Neural cell (in vitro differentiated cells): ENCODE data around the gene PAQR3. TPM values are rescaled to one million over a fixed set of nuclear protein-coding genes. Genes with fewer than 3 reads are reported as not detected.

ENCODE experiments used
- H2AFZ ChIP-seq: fragments of 200-600, 300-800 bp; sonication (generic), shearing (Covaris generic); 2 replicates; pipeline ENCODE4 v1.6.0; 2014; ENCODE audit warnings: low read depth, mild to moderate bottlenecking, antibody characterized with exemption, low read length, moderate library complexity
- H3F3A ChIP-seq: fragments of 200-600 bp; shearing (Covaris generic); 2 replicates; pipeline ENCODE4 v1.6.1; 2016; ENCODE audit warnings: mild to moderate bottlenecking, moderate library complexity, mixed read lengths, antibody characterized with exemption, low read length; ENCODE audit not compliant: insufficient read depth, poor library complexity, severe bottlenecking
- H3K27ac ChIP-seq: fragments of 200-600, 300-800 bp; sonication (generic), shearing (Covaris generic); 2 replicates; pipeline ENCODE4 v1.5.1; 2014; ENCODE audit warnings: mild to moderate bottlenecking, low read length, moderate library complexity
- H3K27me3 ChIP-seq: fragments of 300-800, 200-600 bp; sonication (generic), shearing (Covaris generic); 2 replicates; pipeline ENCODE4 v1.6.0; 2014; ENCODE audit warnings: mild to moderate bottlenecking, low read depth, low read length, moderate library complexity; ENCODE audit not compliant: insufficient read depth
- H3K36me3 ChIP-seq: fragments of 300-800, 200-600 bp; sonication (generic), shearing (Covaris generic); 2 replicates; pipeline ENCODE4 v1.5.1; 2014; ENCODE audit warnings: mild to moderate bottlenecking, antibody characterized with exemption, low read length, moderate library complexity; ENCODE audit not compliant: insufficient read depth
- H3K4me2 ChIP-seq: fragments of 300-800, 200-600 bp; sonication (generic), shearing (Covaris generic); 2 replicates; pipeline ENCODE4 v1.6.0; 2014; ENCODE audit warnings: mild to moderate bottlenecking, low read length
- H3K4me3 ChIP-seq: fragments of 300-800, 200-600 bp; sonication (generic), shearing (Covaris generic); 2 replicates; pipeline ENCODE4 v1.5.1; 2014; ENCODE audit warnings: mild to moderate bottlenecking, low read length, moderate library complexity
- H3K79me2 ChIP-seq: fragments of 200-600 bp; shearing (Covaris generic); replicated peaks from 2 replicates; pipeline ENCODE4 v1.6.0; 2014; ENCODE audit warnings: mild to moderate bottlenecking, low read length, moderate library complexity; ENCODE audit not compliant: insufficient read depth
- H3K9ac ChIP-seq: fragments of 300-800, 200-600 bp; sonication (generic), shearing (Covaris generic); 2 replicates; pipeline ENCODE4 v1.6.1; 2016; ENCODE audit warnings: mild to moderate bottlenecking, low read length, mixed read lengths
- H3K9me2 ChIP-seq: fragments of 200-600 bp; shearing (Covaris generic); 2 replicates; pipeline ENCODE4 v1.6.1; 2016; ENCODE audit warnings: mild to moderate bottlenecking, low read length, mixed read lengths; ENCODE audit not compliant: insufficient read depth
- H3K9me3 ChIP-seq: fragments of 200-600, 300-800 bp; sonication (generic), shearing (Covaris generic); 2 replicates; pipeline ENCODE4 v1.6.1; 2016; ENCODE audit warnings: mild to moderate bottlenecking, mixed run types, low read length, moderate library complexity, mixed read lengths
- H4K20me1 ChIP-seq: fragments of 200-600 bp; shearing (Covaris generic); 2 replicates; pipeline ENCODE4 v1.6.1; 2016; ENCODE audit warnings: mild to moderate bottlenecking, mixed run types; ENCODE audit not compliant: insufficient read depth
- EP300 ChIP-seq: fragments of 450-650 bp; conservative IDR thresholded peaks from 2 replicates; pipeline ENCODE4 v1.6.1; 2014; ENCODE audit warnings: antibody characterized with exemption, mild to moderate bottlenecking, moderate library complexity; ENCODE audit not compliant: poor library complexity, severe bottlenecking
- EZH2 ChIP-seq: fragments of 200-600, 300-800 bp; shearing (Covaris generic), sonication (generic); IDR thresholded peaks from 2 replicates; pipeline ENCODE4 v1.6.1; 2014; ENCODE audit warnings: antibody characterized with exemption, low read length, borderline replicate concordance, mild to moderate bottlenecking; ENCODE audit not compliant: insufficient read depth, poor library complexity, severe bottlenecking
- MXI1 ChIP-seq: fragments of 450-650 bp; conservative IDR thresholded peaks from 2 replicates; pipeline ENCODE4 v1.6.1; 2014; ENCODE audit warnings: antibody characterized with exemption, mild to moderate bottlenecking; ENCODE audit not compliant: poor library complexity, severe bottlenecking
- POLR2AphosphoS5 ChIP-seq: IDR thresholded peaks from 2 replicates; pipeline ENCODE4 v1.6.1; 2012
- RAD21 ChIP-seq: fragments of 450-650 bp; conservative IDR thresholded peaks from 2 replicates; pipeline ENCODE4 v1.6.1; 2014; ENCODE audit warnings: antibody characterized with exemption, mild to moderate bottlenecking, moderate library complexity
- SMC3 ChIP-seq: fragments of 450-650 bp; conservative IDR thresholded peaks from 2 replicates; pipeline ENCODE4 v1.6.1; 2014; ENCODE audit warnings: antibody characterized with exemption, mild to moderate bottlenecking, moderate library complexity; ENCODE audit not compliant: poor library complexity
- TAF1 ChIP-seq: IDR thresholded peaks from 2 replicates; pipeline ENCODE4 v1.6.1; 2012; ENCODE audit warnings: low read depth
- polyA plus RNA-seq: library from polyadenylated mRNA; depleted of rRNA; stranded (reverse); fragments of >200 nt; gene quantifications from 2 replicates; pipeline ENCODE4 v1.2.3, GENCODE V29; 2014
- TF ChIP-seq, protein P1 (sequence below): IDR thresholded peaks from 2 replicates; pipeline ENCODE4 v1.6.1; 2012; ENCODE audit warnings: borderline replicate concordance
- TF ChIP-seq, protein P2 (sequence below): fragments of 450-650 bp; IDR thresholded peaks from 2 replicates; pipeline ENCODE4 v1.5.1; 2014; ENCODE audit warnings: antibody characterized with exemption, mild to moderate bottlenecking, moderate library complexity; ENCODE audit not compliant: poor library complexity, severe bottlenecking

Gene PAQR3
- polyA plus RNA-seq, 1 donor from 2014 or later: 123 TPM

DNA sequence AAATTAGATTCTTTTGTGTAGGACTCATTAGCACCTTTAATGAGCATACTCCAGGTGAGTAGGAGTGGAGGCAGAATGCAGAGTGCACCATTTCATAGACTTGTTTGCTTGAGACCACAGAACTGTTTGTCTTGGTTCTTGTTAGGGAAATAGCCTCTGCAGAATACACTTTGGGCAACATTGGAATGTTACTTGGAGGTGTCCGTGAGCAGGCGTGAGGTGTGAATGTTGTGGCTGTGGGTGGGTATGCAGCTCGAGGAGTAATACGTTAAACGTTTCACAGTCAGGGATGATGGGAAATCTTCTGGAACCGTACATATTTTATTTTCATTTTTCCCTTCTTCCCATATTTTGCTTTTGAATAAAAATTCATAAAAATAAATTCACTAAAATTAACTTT lies 31.6 kb downstream of the PAQR3 start:
- Histone ChIP-seq H4K20me1 (no peaks in the 10 kb centered on the region), H3K9me2 (no peaks in the 10 kb centered on the region), H3K4me3 (no peak overlapping the region), H3K9me3 (no peaks in the 10 kb centered on the region), H3K9ac (no peak overlapping the region), H3K36me3 (no peaks in the 10 kb centered on the region), H3K79me2 (no peaks in the 10 kb centered on the region), H3K27me3 (no peaks in the 10 kb centered on the region), H2AFZ (no peak overlapping the region), H3F3A (no peaks in the 10 kb centered on the region), H3K4me2 (no peak overlapping the region), H3K27ac (no peak overlapping the region)
- TF ChIP-seq RAD21 (no peak), EP300 (no peak), SMC3 (no peak), TAF1 (no peak), EZH2 (no peak), POLR2AphosphoS5 (no peak), MXI1 (no peak)
- TF ChIP-seq, protein P1, sequence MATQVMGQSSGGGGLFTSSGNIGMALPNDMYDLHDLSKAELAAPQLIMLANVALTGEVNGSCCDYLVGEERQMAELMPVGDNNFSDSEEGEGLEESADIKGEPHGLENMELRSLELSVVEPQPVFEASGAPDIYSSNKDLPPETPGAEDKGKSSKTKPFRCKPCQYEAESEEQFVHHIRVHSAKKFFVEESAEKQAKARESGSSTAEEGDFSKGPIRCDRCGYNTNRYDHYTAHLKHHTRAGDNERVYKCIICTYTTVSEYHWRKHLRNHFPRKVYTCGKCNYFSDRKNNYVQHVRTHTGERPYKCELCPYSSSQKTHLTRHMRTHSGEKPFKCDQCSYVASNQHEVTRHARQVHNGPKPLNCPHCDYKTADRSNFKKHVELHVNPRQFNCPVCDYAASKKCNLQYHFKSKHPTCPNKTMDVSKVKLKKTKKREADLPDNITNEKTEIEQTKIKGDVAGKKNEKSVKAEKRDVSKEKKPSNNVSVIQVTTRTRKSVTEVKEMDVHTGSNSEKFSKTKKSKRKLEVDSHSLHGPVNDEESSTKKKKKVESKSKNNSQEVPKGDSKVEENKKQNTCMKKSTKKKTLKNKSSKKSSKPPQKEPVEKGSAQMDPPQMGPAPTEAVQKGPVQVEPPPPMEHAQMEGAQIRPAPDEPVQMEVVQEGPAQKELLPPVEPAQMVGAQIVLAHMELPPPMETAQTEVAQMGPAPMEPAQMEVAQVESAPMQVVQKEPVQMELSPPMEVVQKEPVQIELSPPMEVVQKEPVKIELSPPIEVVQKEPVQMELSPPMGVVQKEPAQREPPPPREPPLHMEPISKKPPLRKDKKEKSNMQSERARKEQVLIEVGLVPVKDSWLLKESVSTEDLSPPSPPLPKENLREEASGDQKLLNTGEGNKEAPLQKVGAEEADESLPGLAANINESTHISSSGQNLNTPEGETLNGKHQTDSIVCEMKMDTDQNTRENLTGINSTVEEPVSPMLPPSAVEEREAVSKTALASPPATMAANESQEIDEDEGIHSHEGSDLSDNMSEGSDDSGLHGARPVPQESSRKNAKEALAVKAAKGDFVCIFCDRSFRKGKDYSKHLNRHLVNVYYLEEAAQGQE: no peak
- TF ChIP-seq, protein P2, sequence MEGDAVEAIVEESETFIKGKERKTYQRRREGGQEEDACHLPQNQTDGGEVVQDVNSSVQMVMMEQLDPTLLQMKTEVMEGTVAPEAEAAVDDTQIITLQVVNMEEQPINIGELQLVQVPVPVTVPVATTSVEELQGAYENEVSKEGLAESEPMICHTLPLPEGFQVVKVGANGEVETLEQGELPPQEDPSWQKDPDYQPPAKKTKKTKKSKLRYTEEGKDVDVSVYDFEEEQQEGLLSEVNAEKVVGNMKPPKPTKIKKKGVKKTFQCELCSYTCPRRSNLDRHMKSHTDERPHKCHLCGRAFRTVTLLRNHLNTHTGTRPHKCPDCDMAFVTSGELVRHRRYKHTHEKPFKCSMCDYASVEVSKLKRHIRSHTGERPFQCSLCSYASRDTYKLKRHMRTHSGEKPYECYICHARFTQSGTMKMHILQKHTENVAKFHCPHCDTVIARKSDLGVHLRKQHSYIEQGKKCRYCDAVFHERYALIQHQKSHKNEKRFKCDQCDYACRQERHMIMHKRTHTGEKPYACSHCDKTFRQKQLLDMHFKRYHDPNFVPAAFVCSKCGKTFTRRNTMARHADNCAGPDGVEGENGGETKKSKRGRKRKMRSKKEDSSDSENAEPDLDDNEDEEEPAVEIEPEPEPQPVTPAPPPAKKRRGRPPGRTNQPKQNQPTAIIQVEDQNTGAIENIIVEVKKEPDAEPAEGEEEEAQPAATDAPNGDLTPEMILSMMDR: no peak

DNA sequence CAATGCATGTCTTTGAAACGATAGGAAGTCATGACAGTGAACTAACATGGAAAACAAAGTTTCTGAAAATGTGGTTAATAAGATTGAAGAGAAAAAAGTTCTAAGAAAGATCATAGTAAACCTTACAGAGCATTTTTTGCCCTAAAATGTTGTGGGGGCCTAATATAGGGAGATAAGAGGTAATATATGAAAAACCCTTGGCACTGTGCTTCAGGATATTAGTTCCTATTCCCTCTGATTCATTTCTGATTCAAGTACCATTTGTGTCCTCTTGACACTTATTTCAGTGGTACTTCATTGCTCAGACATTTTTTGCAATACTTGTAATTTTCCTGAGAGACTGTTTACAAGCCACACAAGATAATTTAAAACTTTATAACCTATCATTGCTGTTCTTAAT lies 35.1 kb downstream of the PAQR3 start:
- no peaks in the 10 kb centered on the region for H3K27me3 ChIP-seq
- H3K9ac ChIP-seq: no peak overlapping the region
- no peaks in the 10 kb centered on the region for H3K36me3 ChIP-seq
- no peaks in the 10 kb centered on the region for H4K20me1 ChIP-seq
- no peaks in the 10 kb centered on the region for H3F3A ChIP-seq
- H2AFZ ChIP-seq: no peak overlapping the region
- no peaks in the 10 kb centered on the region for H3K9me2 ChIP-seq
- H3K9me3 ChIP-seq: no peaks in the 10 kb centered on the region
- no peaks in the 10 kb centered on the region for H3K79me2 ChIP-seq
- TF ChIP-seq SMC3: no peak
- TF ChIP-seq MXI1: no peak
- no peak for TF ChIP-seq EP300
- TF ChIP-seq, protein P2: no peak
- no peak for TF ChIP-seq POLR2AphosphoS5
- H3K27ac ChIP-seq: no peak overlapping the region
- no peak overlapping the region for H3K4me3 ChIP-seq
- H3K4me2 ChIP-seq: no peak overlapping the region
